ENCODE data around the gene CASP6.
"Not testable (repeated sequence)": the region's sequence is repeated elsewhere in the genome, so short reads cannot be mapped to it uniquely, and the experiment has no call there.

Gene CASP6

GRCh38 chr4:109719604-109720003 lies 16.4 kb upstream of the CASP6 start:
- no peak for DNase-seq (ENCODE audit: low spot score)

GRCh38 chr4:109718759-109719158 lies 15.5 kb upstream of the CASP6 start:
- no peak for DNase-seq (ENCODE audit: low spot score)

GRCh38 chr4:109713500-109713899 lies 10.3 kb upstream of the CASP6 start:
- DNase-seq (ENCODE audit: low spot score): no peak

GRCh38 chr4:109708990-109709389 lies 5.7 kb upstream of the CASP6 start:
- DNase-seq (ENCODE audit: low spot score): no peak

GRCh38 chr4:109708435-109708834 lies 5.2 kb upstream of the CASP6 start:
- DNase-seq (ENCODE audit: low spot score): no peak

GRCh38 chr4:109703664-109704361 lies 568 bp upstream of the CASP6 start:
- peak; percentile 20 for DNase-seq (ENCODE audit: low spot score)

GRCh38 chr4:109701566-109702410 lies 1.5 kb downstream of the CASP6 start:
- DNase-seq (ENCODE audit: low spot score): peak; percentile 43

GRCh38 chr4:109699553-109700225 lies 3.6 kb downstream of the CASP6 start:
- no peak for DNase-seq (ENCODE audit: low spot score)

- DNase-seq (ENCODE audit: low spot score): no peak
Measured at GRCh38 chr4:109698656-109699055, 4.6 kb downstream of the CASP6 start.

- no peak for DNase-seq (ENCODE audit: low spot score)
Measured at GRCh38 chr4:109691411-109691920, 11.8 kb downstream of the CASP6 start.

- DNase-seq (ENCODE audit: low spot score): no peak
Measured at GRCh38 chr4:109690690-109691410, 12.4 kb downstream of the CASP6 start.

- DNase-seq (ENCODE audit: low spot score): no peak
Measured at GRCh38 chr4:109684727-109685126, 18.5 kb downstream of the CASP6 start.

- no peak for DNase-seq (ENCODE audit: low spot score)
Measured at GRCh38 chr4:109683621-109684253, 19.5 kb downstream of the CASP6 start.

- DNase-seq (ENCODE audit: low spot score): no peak
Measured at GRCh38 chr4:109682875-109683274, 20.4 kb downstream of the CASP6 start.

- DNase-seq (ENCODE audit: low spot score): not testable (repeated sequence)
Measured at GRCh38 chr4:109678925-109679324, 24.3 kb downstream of the CASP6 start.

GRCh38 chr4:109678472-109678871 lies 24.8 kb downstream of the CASP6 start:
- not testable (repeated sequence) for DNase-seq (ENCODE audit: low spot score)

- DNase-seq (ENCODE audit: low spot score): no peak
Measured at GRCh38 chr4:109676886-109677285, 26.4 kb downstream of the CASP6 start.

GRCh38 chr4:109675843-109676242 lies 27.4 kb downstream of the CASP6 start:
- DNase-seq (ENCODE audit: low spot score): no peak

- no peak for DNase-seq (ENCODE audit: low spot score)
Measured at GRCh38 chr4:109675181-109675580, 28.1 kb downstream of the CASP6 start.

- DNase-seq (ENCODE audit: low spot score): no peak
Measured at GRCh38 chr4:109673303-109673702, 29.9 kb downstream of the CASP6 start.

- no peak for DNase-seq (ENCODE audit: low spot score)
Measured at GRCh38 chr4:109672169-109672930, 30.9 kb downstream of the CASP6 start.

Measured in kidney tubule cell (primary cell).